ENCODE data around the gene TUBA1C. TPM values are rescaled to one million over a fixed set of nuclear protein-coding genes. Genes with fewer than 3 reads are reported as not detected.
A peak's percentile ranks its signal among the peaks of the same experiment; 100 is the strongest.
"Not testable (repeated sequence)": the region's sequence is repeated elsewhere in the genome, so short reads cannot be mapped to it uniquely, and the experiment has no call there.

The TUBA1C gene
- total RNA-seq, 1 donor from 2014 or later = 196 TPM

- no peak for FAIRE-seq
- no peaks in the 10 kb centered on the region for H3K27me3 ChIP-seq (ENCODE audit: control insufficient read depth, insufficient read depth, low read length)
- no peaks in the 10 kb centered on the region for H3K36me3 ChIP-seq (ENCODE audit: control insufficient read depth, insufficient read depth, low read length)
- DNase-seq (ENCODE audit: low read depth) = peak; percentile 39
- H3K4me3 ChIP-seq (ENCODE audit: low read depth, low read length) = no peak overlapping the region
- TF ChIP-seq, protein P1, sequence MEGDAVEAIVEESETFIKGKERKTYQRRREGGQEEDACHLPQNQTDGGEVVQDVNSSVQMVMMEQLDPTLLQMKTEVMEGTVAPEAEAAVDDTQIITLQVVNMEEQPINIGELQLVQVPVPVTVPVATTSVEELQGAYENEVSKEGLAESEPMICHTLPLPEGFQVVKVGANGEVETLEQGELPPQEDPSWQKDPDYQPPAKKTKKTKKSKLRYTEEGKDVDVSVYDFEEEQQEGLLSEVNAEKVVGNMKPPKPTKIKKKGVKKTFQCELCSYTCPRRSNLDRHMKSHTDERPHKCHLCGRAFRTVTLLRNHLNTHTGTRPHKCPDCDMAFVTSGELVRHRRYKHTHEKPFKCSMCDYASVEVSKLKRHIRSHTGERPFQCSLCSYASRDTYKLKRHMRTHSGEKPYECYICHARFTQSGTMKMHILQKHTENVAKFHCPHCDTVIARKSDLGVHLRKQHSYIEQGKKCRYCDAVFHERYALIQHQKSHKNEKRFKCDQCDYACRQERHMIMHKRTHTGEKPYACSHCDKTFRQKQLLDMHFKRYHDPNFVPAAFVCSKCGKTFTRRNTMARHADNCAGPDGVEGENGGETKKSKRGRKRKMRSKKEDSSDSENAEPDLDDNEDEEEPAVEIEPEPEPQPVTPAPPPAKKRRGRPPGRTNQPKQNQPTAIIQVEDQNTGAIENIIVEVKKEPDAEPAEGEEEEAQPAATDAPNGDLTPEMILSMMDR (IDR thresholded peaks at IDR 0.05; ENCODE audit: insufficient read depth, low read length, severe bottlenecking) = no peak
These were observed 14.9 kb downstream of the TUBA1C start for GRCh38 chr12:49279706-49280159.

DNA sequence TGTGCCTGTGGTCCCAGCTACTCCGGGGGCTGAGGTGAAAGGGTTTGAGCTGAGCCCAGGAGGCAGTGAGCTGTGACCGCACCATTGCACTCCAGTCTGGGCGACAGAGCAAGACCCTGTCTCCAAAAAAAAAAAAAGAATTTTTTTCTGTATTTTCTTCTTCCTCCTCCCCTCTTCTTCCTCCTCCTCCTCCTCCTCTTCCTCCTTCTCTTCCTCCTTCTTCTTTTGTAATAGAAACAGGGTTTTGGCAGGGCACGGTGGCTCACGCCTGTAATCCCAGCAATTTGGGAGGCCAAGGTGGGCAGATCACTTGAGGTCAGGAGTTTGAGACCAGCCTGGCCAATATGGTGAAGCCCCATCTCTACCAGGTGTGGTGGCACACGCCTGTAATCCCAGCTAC lies 15.7 kb downstream of the TUBA1C start:
- FAIRE-seq; H3K4me3 ChIP-seq (ENCODE audit: low read depth, low read length): not testable (repeated sequence)

DNA sequence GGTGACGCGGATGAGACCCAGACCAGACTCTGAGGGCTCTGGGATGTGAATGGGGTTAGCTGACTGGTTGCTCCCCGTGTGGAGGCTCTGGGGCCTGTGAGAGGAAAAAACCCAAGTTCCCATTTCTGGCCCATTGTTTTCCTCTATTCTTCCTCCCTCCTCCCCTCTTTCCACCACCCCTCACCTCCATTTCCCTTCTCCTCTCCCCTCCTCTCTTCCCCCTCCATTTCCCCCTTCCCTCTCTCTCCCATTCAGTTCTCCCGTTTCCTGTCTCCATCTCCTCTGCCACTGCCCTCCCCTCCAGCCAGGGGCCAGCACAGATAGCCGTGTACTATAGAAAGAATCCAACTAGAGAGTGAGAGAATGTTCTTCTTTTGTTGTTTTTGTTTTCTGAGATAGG lies 17.4 kb downstream of the TUBA1C start:
- no peaks in the 10 kb centered on the region for H3K36me3 ChIP-seq (ENCODE audit: control insufficient read depth, insufficient read depth, low read length)
- no peaks in the 10 kb centered on the region for H3K27me3 ChIP-seq (ENCODE audit: control insufficient read depth, insufficient read depth, low read length)
- DNase-seq (ENCODE audit: low read depth) = no peak
- no peak overlapping the region for H3K4me3 ChIP-seq (ENCODE audit: low read depth, low read length)
- FAIRE-seq = no peak
- TF ChIP-seq, protein P1 (IDR thresholded peaks at IDR 0.05; ENCODE audit: insufficient read depth, low read length, severe bottlenecking) = no peak

More for the DNA sequence above, 15.7 kb downstream of the TUBA1C start:
- not testable (repeated sequence) for DNase-seq (ENCODE audit: low read depth); H3K36me3 ChIP-seq (ENCODE audit: control insufficient read depth, insufficient read depth, low read length); H3K27me3 ChIP-seq (ENCODE audit: control insufficient read depth, insufficient read depth, low read length)

GRCh38 chr12:49282740-49283375 lies 18.0 kb downstream of the TUBA1C start:
- not testable (repeated sequence) for H3K27me3 ChIP-seq (ENCODE audit: control insufficient read depth, insufficient read depth, low read length); FAIRE-seq; H3K36me3 ChIP-seq (ENCODE audit: control insufficient read depth, insufficient read depth, low read length); H3K4me3 ChIP-seq (ENCODE audit: low read depth, low read length)
- peak; percentile 29 for DNase-seq (ENCODE audit: low read depth)

DNA sequence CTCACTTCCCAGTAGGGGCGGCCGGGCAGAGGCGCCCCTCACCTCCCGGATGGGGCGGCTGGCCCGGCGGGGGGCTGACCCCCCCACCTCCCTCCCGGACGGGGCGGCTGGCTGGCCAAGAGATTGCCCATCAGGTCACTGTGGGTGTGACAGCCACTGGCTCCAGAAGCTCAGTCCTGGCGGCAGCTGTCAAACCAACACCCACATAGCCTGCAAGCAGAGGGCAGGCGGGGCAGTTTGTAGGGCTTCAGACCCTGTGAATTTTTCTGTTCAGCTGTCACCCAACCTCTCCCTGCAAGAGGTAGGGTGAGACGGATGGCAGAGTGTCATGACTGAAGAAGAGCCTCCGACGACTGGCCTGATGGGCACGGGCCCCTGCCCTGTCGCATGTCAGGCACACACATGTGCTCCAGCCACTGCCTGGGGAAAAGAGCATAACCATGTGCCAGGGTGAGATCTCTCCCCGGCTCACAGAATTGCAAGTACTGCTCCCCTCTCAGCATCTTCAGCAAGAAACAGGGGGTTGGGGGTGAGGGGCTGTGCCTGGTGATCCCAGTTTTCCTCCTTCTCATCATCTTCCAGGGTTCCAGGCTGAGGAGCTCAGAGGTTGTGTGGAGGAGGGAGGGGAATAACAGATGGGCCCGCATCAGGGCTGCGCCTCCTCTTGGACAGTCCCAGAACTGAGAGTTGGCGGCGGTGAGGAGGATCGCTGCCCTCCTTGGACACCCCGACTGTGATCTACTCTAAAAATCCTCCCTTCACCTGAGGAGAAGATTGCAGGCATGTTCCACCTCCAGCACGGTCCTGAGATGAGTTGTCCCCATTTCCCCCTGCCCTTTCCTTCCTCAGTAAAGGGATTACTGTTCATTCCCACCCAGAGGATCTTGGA lies 18.9 kb downstream of the TUBA1C start:
- Histone ChIP-seq H3K4me3 (ENCODE audit: low read depth, low read length) (no peak overlapping the region), H3K36me3 (ENCODE audit: control insufficient read depth, insufficient read depth, low read length) (no peaks in the 10 kb centered on the region), H3K27me3 (ENCODE audit: control insufficient read depth, insufficient read depth, low read length) (no peaks in the 10 kb centered on the region)
- TF ChIP-seq, protein P1 (IDR thresholded peaks at IDR 0.05; ENCODE audit: insufficient read depth, low read length, severe bottlenecking) = no peak
- FAIRE-seq (no peak), DNase-seq (ENCODE audit: low read depth) (no peak)

DNA sequence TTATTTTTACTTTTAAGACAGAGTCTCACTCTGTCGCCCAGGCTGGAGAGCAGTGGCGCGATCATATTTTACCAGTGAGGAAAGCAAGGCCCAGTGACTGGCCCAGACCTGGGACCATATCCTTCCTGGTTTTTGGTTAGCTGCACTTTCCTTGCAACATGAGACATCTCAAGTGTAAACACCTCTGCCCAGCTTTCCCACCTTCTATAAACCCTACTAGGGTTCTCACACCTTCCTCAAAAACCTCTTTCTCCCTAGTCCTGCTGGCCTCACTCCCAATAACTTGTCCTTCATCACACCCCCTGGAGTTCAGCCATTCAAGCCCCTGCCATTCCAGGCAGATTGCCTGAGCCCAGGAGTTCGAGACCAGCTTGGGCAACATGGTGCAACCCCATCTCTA lies 19.8 kb downstream of the TUBA1C start:
- Histone ChIP-seq H3K36me3 (ENCODE audit: control insufficient read depth, insufficient read depth, low read length) (no peaks in the 10 kb centered on the region), H3K27me3 (ENCODE audit: control insufficient read depth, insufficient read depth, low read length) (no peaks in the 10 kb centered on the region), H3K4me3 (ENCODE audit: low read depth, low read length) (no peak overlapping the region)
- DNase-seq (ENCODE audit: low read depth) (no peak), FAIRE-seq (no peak)
- TF ChIP-seq, protein P1 (IDR thresholded peaks at IDR 0.05; ENCODE audit: insufficient read depth, low read length, severe bottlenecking) = no peak
